ENCODE results near the gene PRRG2. TPM values are rescaled to one million over a fixed set of nuclear protein-coding genes. Genes with fewer than 3 reads are reported as not detected.

Gene PRRG2
- total and polyA plus RNA-seq, 9 of the 15 experiments (the other 6 are each of a cell fraction or from before 2014, with no cell fraction given) = 0.06 to 1.1 (median 0.33) TPM

GRCh38 chr19:49590071-49590970 lies 9.2 kb downstream of the PRRG2 start (continued):
- TF ChIP-seq POLR2AphosphoS2 (IDR thresholded peaks at IDR 0.05; ENCODE audit: low read length) (no peak; the same call in 1 of the 2 replicates), SIRT6 (IDR thresholded peaks at IDR 0.05; ENCODE audit: low read depth, low read length) (no peak), ELK1 (CRISPR knock-in tag; IDR thresholded peaks at IDR 0.05) (no peak), HLTF (IDR thresholded peaks at IDR 0.05) (0 out of 2 replicates have a peak, but pooled peaks have one; percentile 25), HNRNPK (IDR thresholded peaks at IDR 0.05; ENCODE audit: low read depth, low read length, poor library complexity, severe bottlenecking) (no peak), STAG1 (CRISPR knock-in tag; IDR thresholded peaks at IDR 0.05; ENCODE audit: borderline replicate concordance) (no peak), MAFF (IDR thresholded peaks at IDR 0.05; ENCODE audit: low read length) (no peak), ZNF507 (tag; conservative IDR thresholded peaks at IDR 0.05) (no peak), KDM4B (IDR thresholded peaks at IDR 0.05; ENCODE audit: borderline replicate concordance in 2 of 2, low read depth in 1 of 2) (no peak), ZNF175 (CRISPR knock-in tag; IDR thresholded peaks at IDR 0.05; ENCODE audit: low read depth) (no peak)
- TF ChIP-seq, protein P1, sequence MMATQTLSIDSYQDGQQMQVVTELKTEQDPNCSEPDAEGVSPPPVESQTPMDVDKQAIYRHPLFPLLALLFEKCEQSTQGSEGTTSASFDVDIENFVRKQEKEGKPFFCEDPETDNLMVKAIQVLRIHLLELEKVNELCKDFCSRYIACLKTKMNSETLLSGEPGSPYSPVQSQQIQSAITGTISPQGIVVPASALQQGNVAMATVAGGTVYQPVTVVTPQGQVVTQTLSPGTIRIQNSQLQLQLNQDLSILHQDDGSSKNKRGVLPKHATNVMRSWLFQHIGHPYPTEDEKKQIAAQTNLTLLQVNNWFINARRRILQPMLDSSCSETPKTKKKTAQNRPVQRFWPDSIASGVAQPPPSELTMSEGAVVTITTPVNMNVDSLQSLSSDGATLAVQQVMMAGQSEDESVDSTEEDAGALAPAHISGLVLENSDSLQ (IDR thresholded peaks at IDR 0.05) = no peak
- TF ChIP-seq, protein P2, sequence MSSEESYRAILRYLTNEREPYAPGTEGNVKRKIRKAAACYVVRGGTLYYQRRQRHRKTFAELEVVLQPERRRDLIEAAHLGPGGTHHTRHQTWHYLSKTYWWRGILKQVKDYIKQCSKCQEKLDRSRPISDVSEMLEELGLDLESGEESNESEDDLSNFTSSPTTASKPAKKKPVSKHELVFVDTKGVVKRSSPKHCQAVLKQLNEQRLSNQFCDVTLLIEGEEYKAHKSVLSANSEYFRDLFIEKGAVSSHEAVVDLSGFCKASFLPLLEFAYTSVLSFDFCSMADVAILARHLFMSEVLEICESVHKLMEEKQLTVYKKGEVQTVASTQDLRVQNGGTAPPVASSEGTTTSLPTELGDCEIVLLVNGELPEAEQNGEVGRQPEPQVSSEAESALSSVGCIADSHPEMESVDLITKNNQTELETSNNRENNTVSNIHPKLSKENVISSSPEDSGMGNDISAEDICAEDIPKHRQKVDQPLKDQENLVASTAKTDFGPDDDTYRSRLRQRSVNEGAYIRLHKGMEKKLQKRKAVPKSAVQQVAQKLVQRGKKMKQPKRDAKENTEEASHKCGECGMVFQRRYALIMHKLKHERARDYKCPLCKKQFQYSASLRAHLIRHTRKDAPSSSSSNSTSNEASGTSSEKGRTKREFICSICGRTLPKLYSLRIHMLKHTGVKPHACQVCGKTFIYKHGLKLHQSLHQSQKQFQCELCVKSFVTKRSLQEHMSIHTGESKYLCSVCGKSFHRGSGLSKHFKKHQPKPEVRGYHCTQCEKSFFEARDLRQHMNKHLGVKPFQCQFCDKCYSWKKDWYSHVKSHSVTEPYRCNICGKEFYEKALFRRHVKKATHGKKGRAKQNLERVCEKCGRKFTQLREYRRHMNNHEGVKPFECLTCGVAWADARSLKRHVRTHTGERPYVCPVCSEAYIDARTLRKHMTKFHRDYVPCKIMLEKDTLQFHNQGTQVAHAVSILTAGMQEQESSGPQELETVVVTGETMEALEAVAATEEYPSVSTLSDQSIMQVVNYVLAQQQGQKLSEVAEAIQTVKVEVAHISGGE (CRISPR knock-in tag; IDR thresholded peaks at IDR 0.05) = peak in 1 of 3 experiments; percentile 37; a peak in 1 of 6 replicates
